ENCODE results near the gene NEUROD4. TPM values are rescaled to one million over a fixed set of nuclear protein-coding genes. Genes with fewer than 3 reads are reported as not detected.

Gene NEUROD4, protein sequence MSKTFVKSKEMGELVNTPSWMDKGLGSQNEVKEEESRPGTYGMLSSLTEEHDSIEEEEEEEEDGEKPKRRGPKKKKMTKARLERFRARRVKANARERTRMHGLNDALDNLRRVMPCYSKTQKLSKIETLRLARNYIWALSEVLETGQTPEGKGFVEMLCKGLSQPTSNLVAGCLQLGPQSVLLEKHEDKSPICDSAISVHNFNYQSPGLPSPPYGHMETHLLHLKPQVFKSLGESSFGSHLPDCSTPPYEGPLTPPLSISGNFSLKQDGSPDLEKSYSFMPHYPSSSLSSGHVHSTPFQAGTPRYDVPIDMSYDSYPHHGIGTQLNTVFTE
- not detected for total RNA-seq
- polyA plus RNA-seq (2013, experiment 1 of 2), result not detected
- not detected for polyA plus RNA-seq (2013, experiment 2 of 2)
- total RNA-seq, result 0 to 0.18 (median 0) reads per million in 172 experiments

DNA sequence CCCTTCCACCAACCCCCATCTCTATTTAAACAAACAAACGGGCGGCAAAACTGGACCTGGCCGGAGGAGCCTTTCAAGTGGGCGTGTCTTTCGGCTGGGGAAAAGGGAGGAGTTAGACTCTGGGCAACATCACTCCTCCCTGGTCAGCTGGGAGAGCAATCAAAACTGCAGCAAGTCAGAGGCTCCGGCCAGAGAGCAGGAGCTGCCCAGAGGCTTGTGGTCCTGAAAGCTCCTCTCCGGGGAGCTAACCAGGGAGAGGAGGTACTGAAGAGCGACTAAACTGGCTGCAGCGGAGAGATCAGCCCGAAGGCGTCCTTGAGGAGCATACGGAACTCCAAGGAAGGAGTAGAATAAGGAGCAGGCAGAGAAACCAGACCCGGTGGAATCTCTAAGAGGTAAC, at the start of gene NEUROD4:
TSS of gene NEUROD4 (plus strand) at position 191 of the 400 bp plus-strand sequence. CDS start 6,466 bp downstream, outside the sequence.
- Histone ChIP-seq H3K36me3 (ENCODE audit: insufficient read depth, low read length) (no peaks in the 10 kb centered on the region), H3K4me1 (ENCODE audit: insufficient read depth, low read length) (peaks cover 7% of the 10 kb centered on the region), H3K4me3 (ENCODE audit: low read length) (no peak within 1 kb of the TSS), H3K27me3 (ENCODE audit: control insufficient read depth in 1 of 2, insufficient read depth in 2 of 2, low read length in 2 of 2) (peaks cover 18 to 28% of the 10 kb centered on the region in 2 experiments), H3K27ac (ENCODE audit: low read depth in 1 of 2, low read length in 2 of 2) (no peak within 1 kb of the TSS), H3K9me3 (ENCODE audit: control insufficient read depth in 1 of 2, insufficient read depth in 1 of 2, low read length in 2 of 2) (no peaks in the 10 kb centered on the region)
- CTCF ChIA-PET, result no interaction called here
- no peak within 1 kb of the TSS for H3K4me3 Mint-ChIP-seq
- H3K27ac Mint-ChIP-seq, result no peak within 1 kb of the TSS
- POLR2A ChIA-PET, result interaction anchor here (0.6 kb wide), 1 partner anchor 31 kb away, joined by 4 read pairs; no protein-coding TSS in a partner anchor
- H3K9me3 Mint-ChIP-seq, result no peaks in the 10 kb centered on the region
- H3K27me3 Mint-ChIP-seq, result peaks cover 67% of the 10 kb centered on the region
- H3K36me3 Mint-ChIP-seq (ENCODE audit: low read depth), result no peaks in the 10 kb centered on the region
- DNase-seq (peak in 7 of 14 experiments; percentile 1 to 53 (median 9)), ATAC-seq (ENCODE audit: poor library complexity) (peak; percentile 78)
- H3K4me1 Mint-ChIP-seq (ENCODE audit: low read depth), result peaks cover 6% of the 10 kb centered on the region
- TF ChIP-seq, protein P1, sequence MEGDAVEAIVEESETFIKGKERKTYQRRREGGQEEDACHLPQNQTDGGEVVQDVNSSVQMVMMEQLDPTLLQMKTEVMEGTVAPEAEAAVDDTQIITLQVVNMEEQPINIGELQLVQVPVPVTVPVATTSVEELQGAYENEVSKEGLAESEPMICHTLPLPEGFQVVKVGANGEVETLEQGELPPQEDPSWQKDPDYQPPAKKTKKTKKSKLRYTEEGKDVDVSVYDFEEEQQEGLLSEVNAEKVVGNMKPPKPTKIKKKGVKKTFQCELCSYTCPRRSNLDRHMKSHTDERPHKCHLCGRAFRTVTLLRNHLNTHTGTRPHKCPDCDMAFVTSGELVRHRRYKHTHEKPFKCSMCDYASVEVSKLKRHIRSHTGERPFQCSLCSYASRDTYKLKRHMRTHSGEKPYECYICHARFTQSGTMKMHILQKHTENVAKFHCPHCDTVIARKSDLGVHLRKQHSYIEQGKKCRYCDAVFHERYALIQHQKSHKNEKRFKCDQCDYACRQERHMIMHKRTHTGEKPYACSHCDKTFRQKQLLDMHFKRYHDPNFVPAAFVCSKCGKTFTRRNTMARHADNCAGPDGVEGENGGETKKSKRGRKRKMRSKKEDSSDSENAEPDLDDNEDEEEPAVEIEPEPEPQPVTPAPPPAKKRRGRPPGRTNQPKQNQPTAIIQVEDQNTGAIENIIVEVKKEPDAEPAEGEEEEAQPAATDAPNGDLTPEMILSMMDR (IDR thresholded peaks at IDR 0.05), result no peak
- intact Hi-C loops (cut with DNase I, micrococcal nuclease), result no loop called here

DNA sequence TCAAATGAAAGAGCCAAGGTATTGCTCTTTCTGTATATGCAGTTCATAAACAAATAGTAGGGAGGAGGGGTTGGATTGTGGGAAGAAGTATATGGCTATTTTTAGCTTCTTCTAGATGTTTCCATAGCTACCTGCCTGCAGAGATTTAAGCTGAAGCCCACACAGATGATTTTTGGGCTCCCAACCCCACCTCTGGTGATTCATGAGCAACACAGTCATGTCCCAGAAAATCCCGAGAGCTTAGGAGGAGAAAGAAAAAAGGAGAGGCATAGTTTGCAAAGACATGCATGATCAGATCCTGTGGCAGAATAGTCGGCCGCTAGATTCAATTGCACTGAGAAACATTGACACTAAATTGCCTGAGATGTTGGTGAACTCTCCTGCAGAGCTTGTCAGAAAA, 49.0 kb upstream of the NEUROD4 start:
- peaks cover 87% of the 10 kb centered on the region for H3K36me3 Mint-ChIP-seq (ENCODE audit: low read depth)
- H3K27ac Mint-ChIP-seq, result peak overlapping the region; percentile 100
- DNase-seq (no peak), ATAC-seq (ENCODE audit: poor library complexity) (no peak)
- Histone ChIP-seq H3K27me3 (ENCODE audit: control insufficient read depth in 1 of 2, insufficient read depth in 2 of 2, low read length in 2 of 2) (no peaks in the 10 kb centered on the region), H3K36me3 (ENCODE audit: insufficient read depth, low read length) (peaks cover 74% of the 10 kb centered on the region), H3K4me1 (ENCODE audit: insufficient read depth, low read length) (peaks cover 59% of the 10 kb centered on the region), H3K27ac (ENCODE audit: low read depth in 1 of 2, low read length in 2 of 2) (peak overlapping the region; percentile 7 to 8), H3K4me3 (ENCODE audit: low read length) (no peak overlapping the region), H3K9me3 (ENCODE audit: control insufficient read depth in 1 of 2, insufficient read depth in 1 of 2, low read length in 2 of 2) (no peaks in the 10 kb centered on the region)
- H3K4me1 Mint-ChIP-seq (ENCODE audit: low read depth), result peaks cover 92% of the 10 kb centered on the region
- H3K4me3 Mint-ChIP-seq, result peak overlapping the region; percentile 27
- POLR2A ChIA-PET, result interaction anchor here (1.8 to 13.3 kb wide), 2 partner anchors 9 to 14 kb away, joined by 10 to 145 read pairs; partner anchors contain the start of gene TESPA1
- no peaks in the 10 kb centered on the region for H3K9me3 Mint-ChIP-seq
- H3K27me3 Mint-ChIP-seq, result no peaks in the 10 kb centered on the region
- CTCF ChIA-PET, result interaction anchor here (1.0 to 4.9 kb wide), 2 partner anchors 11 to 31 kb away, joined by 3 to 24 read pairs; no protein-coding TSS in a partner anchor
- TF ChIP-seq, protein P1 (IDR thresholded peaks at IDR 0.05), result no peak
- intact Hi-C loops (cut with DNase I, micrococcal nuclease), result no loop called here

DNA sequence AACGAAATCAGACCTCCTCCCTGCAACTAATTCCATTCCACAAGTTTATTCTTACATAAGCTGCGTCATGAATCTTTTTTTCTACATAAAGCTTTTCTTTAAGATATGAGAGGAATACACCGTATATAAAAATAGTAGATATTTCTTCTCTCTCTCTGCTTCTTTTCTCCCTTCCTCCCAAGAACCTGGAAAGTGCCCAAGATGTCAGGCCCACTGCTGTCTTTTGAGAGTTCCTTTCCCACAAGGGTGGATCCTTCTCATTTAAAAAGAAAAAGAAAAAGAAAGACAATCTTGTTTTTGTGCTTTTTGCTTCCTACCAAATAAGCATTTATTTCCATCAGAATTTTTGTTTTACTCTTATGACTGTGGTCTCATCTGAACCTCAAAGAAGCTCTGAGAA, 46.2 kb upstream of the NEUROD4 start:
- CTCF ChIA-PET, result interaction anchor here (1.0 to 3.3 kb wide), 3 partner anchors 19 to 99 kb away, joined by 3 to 13 read pairs (median 6); no protein-coding TSS in a partner anchor
- POLR2A ChIA-PET, result interaction anchor here (1.8 to 13.3 kb wide), 2 partner anchors 11 to 98 kb away, joined by 6 to 145 read pairs; partner anchors contain the start of gene TESPA1

More for the DNA sequence above, 46.2 kb upstream of the NEUROD4 start:
- Histone ChIP-seq H3K4me1 (ENCODE audit: insufficient read depth, low read length) (peaks cover 54% of the 10 kb centered on the region), H3K9me3 (ENCODE audit: control insufficient read depth in 1 of 2, insufficient read depth in 1 of 2, low read length in 2 of 2) (no peaks in the 10 kb centered on the region), H3K27me3 (ENCODE audit: control insufficient read depth in 1 of 2, insufficient read depth in 2 of 2, low read length in 2 of 2) (no peaks in the 10 kb centered on the region), H3K36me3 (ENCODE audit: insufficient read depth, low read length) (peaks cover 69% of the 10 kb centered on the region), H3K4me3 (ENCODE audit: low read length) (no peak overlapping the region), H3K27ac (ENCODE audit: low read depth in 1 of 2, low read length in 2 of 2) (peak overlapping the region in 1 of 2 donors; percentile 18)
- Mint-ChIP-seq H3K27me3 (no peaks in the 10 kb centered on the region), H3K4me3 (no peak overlapping the region), H3K4me1 (ENCODE audit: low read depth) (peaks cover 92% of the 10 kb centered on the region), H3K9me3 (no peaks in the 10 kb centered on the region), H3K36me3 (ENCODE audit: low read depth) (peaks cover 83% of the 10 kb centered on the region), H3K27ac (peak overlapping the region; percentile 100)
- ATAC-seq (ENCODE audit: poor library complexity) (no peak), DNase-seq (no peak)
- TF ChIP-seq, protein P1 (IDR thresholded peaks at IDR 0.05), result no peak
- intact Hi-C loops (cut with DNase I, micrococcal nuclease), result no loop called here

Measured in CD4-positive, alpha-beta T cell (primary cell).